Esophagus squamous epithelium (tissue), 4 donors: Measurements from ENCODE around the gene TRAM2.

ENCODE experiments used
- CTCF ChIP-seq, 6 experiments: fragments of 450-650 bp in 4 of 6; fragments of 200-600 bp in 2 of 6; sonication (generic) in 2 of 6; IDR thresholded peaks; one replicate each; pipeline ENCODE4 v1.5.1; 2016 to 2019; ENCODE audit warnings: antibody characterized with exemption in 6 of 6, mild to moderate bottlenecking in 4 of 6, moderate library complexity in 4 of 6
- POLR2A ChIP-seq, 4 donors: fragments of 450-650 bp; IDR thresholded peaks; one replicate each; pipeline ENCODE4 v1.6.1; 2017; ENCODE audit warnings: antibody characterized with exemption in 4 of 4, mild to moderate bottlenecking in 4 of 4, moderate library complexity in 3 of 4

- TF ChIP-seq POLR2A (IDR thresholded peaks at IDR 0.05) (no peak), CTCF (IDR thresholded peaks at IDR 0.05) (no peak)
Measured at GRCh38 chr6:52562911-52563310, 13.9 kb downstream of the TRAM2 start.
